CD14-positive monocyte (primary cell): ENCODE results near the gene MLX. TPM values are rescaled to one million over a fixed set of nuclear protein-coding genes. Genes with fewer than 3 reads are reported as not detected.

Experiments used
- DNase-seq, 3 donors: peaks; one replicate each; pipeline ENCODE4 v3.0.0-alpha.2; 2011 to 2022
- H2AFZ ChIP-seq: 2 replicates; pipeline ENCODE4 v1.6.0; 2012; ENCODE audit warnings: mild to moderate bottlenecking, low read depth, low read length, inconsistent platforms; ENCODE audit not compliant: insufficient read depth, poor library complexity, severe bottlenecking
- H3K27ac ChIP-seq, 2 donors: 1 replicate in 1 of 2; 2 replicates in 1 of 2; pipeline ENCODE4 v1.5.1; 2012 to 2013; ENCODE audit warnings: low read length in 2 of 2, control low read depth in 1 of 2, inconsistent platforms in 1 of 2, low read depth in 1 of 2, mild to moderate bottlenecking in 1 of 2
- H3K27me3 ChIP-seq, 2 donors: one replicate each; pipeline versions ENCODE4 v1.6.0 to v1.6.1; 2011 to 2013; ENCODE audit warnings: low read length in 2 of 2; ENCODE audit not compliant: control insufficient read depth in 2 of 2, insufficient read depth in 2 of 2
- H3K36me3 ChIP-seq, 2 donors: replicated peaks in 1 of 2; 1 replicate in 1 of 2; 2 replicates in 1 of 2; pipeline versions ENCODE4 v1.5.1 to v1.6.1; 2012 to 2013; ENCODE audit warnings: low read length in 2 of 2, control low read depth in 1 of 2, inconsistent platforms in 1 of 2, mild to moderate bottlenecking in 1 of 2; ENCODE audit not compliant: insufficient read depth in 2 of 2, control insufficient read depth in 1 of 2
- H3K4me1 ChIP-seq, 2 donors: 1 replicate in 1 of 2; 2 replicates in 1 of 2; pipeline versions ENCODE4 v1.5.1 to v1.6.1; 2012 to 2013; ENCODE audit warnings: low read length in 2 of 2, control low read depth in 1 of 2, inconsistent platforms in 1 of 2, mild to moderate bottlenecking in 1 of 2, moderate library complexity in 1 of 2; ENCODE audit not compliant: insufficient read depth in 2 of 2, control insufficient read depth in 1 of 2
- H3K4me2 ChIP-seq: replicated peaks from 2 replicates; pipeline ENCODE3; 2012; ENCODE audit warnings: low read length, moderate library complexity, mild to moderate bottlenecking; ENCODE audit not compliant: poor library complexity, severe bottlenecking; ENCODE audit errors: extremely low read depth
- H3K4me3 ChIP-seq, 3 experiments: fragments of 200-600 bp in 1 of 3; sonication (generic) in 1 of 3; replicated peaks in 1 of 3; 1 replicate in 2 of 3; 2 replicates in 1 of 3; pipeline ENCODE4 v1.5.1; 2011 to 2013; ENCODE audit warnings: low read length in 3 of 3, mild to moderate bottlenecking in 3 of 3, control low read depth in 2 of 3, low read depth in 2 of 3, inconsistent platforms in 1 of 3, moderate library complexity in 1 of 3
- H3K79me2 ChIP-seq: 2 replicates; pipeline ENCODE4 v1.6.0; 2012; ENCODE audit warnings: mild to moderate bottlenecking, control low read depth, inconsistent platforms, low read length, moderate library complexity; ENCODE audit not compliant: insufficient read depth
- H3K9ac ChIP-seq: 2 replicates; pipeline ENCODE4 v1.6.0; 2017; ENCODE audit warnings: low read length, mild to moderate bottlenecking; ENCODE audit not compliant: insufficient read depth, poor library complexity, severe bottlenecking
- H3K9me3 ChIP-seq, 2 donors: replicated peaks in 1 of 2; 1 replicate in 1 of 2; 2 replicates in 1 of 2; pipeline versions ENCODE4 v1.5.1 to v1.6.1; 2012 to 2013; ENCODE audit warnings: low read length in 2 of 2, control low read depth in 1 of 2; ENCODE audit not compliant: control insufficient read depth in 1 of 2, insufficient read depth in 1 of 2
- H4K20me1 ChIP-seq: 2 replicates; pipeline ENCODE4 v1.6.0; 2012; ENCODE audit warnings: mild to moderate bottlenecking, low read length, control low read depth, moderate library complexity; ENCODE audit not compliant: insufficient read depth
- H3K27ac Mint-ChIP-seq, 7 donors: one replicate each; pipeline ENCODE4 v1.8.0; 2020; ENCODE audit warnings: mild to moderate bottlenecking in 7 of 7, mixed read lengths in 7 of 7, moderate library complexity in 6 of 7, inconsistent platforms in 2 of 7
- H3K27me3 Mint-ChIP-seq, 3 donors: one replicate each; pipeline ENCODE4 v1.8.0; 2021 to 2022; ENCODE audit warnings: low read depth in 3 of 3, mild to moderate bottlenecking in 3 of 3, mixed read lengths in 3 of 3, moderate library complexity in 3 of 3, inconsistent platforms in 1 of 3
- H3K36me3 Mint-ChIP-seq, 2 donors: one replicate each; pipeline ENCODE4 v1.8.0; 2020; ENCODE audit warnings: mixed read lengths in 2 of 2, inconsistent platforms in 1 of 2, mild to moderate bottlenecking in 1 of 2
- H3K4me1 Mint-ChIP-seq: one replicate; pipeline ENCODE4 v1.8.0; 2020; ENCODE audit warnings: mild to moderate bottlenecking, mixed read lengths
- H3K4me3 Mint-ChIP-seq, 2 donors: one replicate each; pipeline ENCODE4 v1.8.0; 2020; ENCODE audit warnings: mild to moderate bottlenecking in 2 of 2, mixed read lengths in 2 of 2, moderate library complexity in 1 of 2
- H3K9me3 Mint-ChIP-seq, 7 donors: one replicate each; pipeline ENCODE4 v1.8.0; 2020 to 2022; ENCODE audit warnings: mixed read lengths in 7 of 7, mild to moderate bottlenecking in 6 of 7, moderate library complexity in 6 of 7, inconsistent platforms in 2 of 7
- CTCF ChIP-seq: fragments of 200-600 bp; IDR thresholded peaks from one replicate; pipeline ENCODE4 v1.8.0; 2022; ENCODE audit warnings: antibody characterized with exemption, mild to moderate bottlenecking
- WGBS: methylation state at CpG from one replicate; pipeline ENCODE4 v1.1.5; 2013; ENCODE audit warnings: missing lambda C conversion rate; ENCODE audit not compliant: insufficient coverage; 5-methylcytosine and 5-hydroxymethylcytosine counted together
- intact Hi-C, 2 donors: fragments of 100-400 bp; cut with micrococcal nuclease; formaldehyde crosslinking; loops; one replicate each; pipeline versions ENCODE4 v1.15.0 to v1.15.1; 2023
- polyA plus RNA-seq, 3 donors: library from polyadenylated mRNA; depleted of rRNA in 1 of 3; unstranded in 2 of 3; stranded (reverse) in 1 of 3; fragments of 300-500 nt in 2 of 3; fragments of >200 nt in 1 of 3; fragmentation: Illumina TruSeq in 2 of 3; gene quantifications; 1 replicate in 2 of 3; 2 replicates in 1 of 3; pipeline ENCODE4 v1.2.3, GENCODE V29; 2012 to 2021

The MLX gene
- polyA plus RNA-seq, 3 donors, result 61.4 to 106 (median 63.5) TPM

- peaks cover 26 to 36% of the 10 kb centered on the region in 2 donors for H3K4me1 ChIP-seq
- Mint-ChIP-seq H3K27me3 (peaks cover 0 to 1% (median 0%) of the 10 kb centered on the region in 3 donors), H3K4me3 (peak overlapping the region in 1 of 2 donors; percentile 93), H3K4me1 (peaks cover 32% of the 10 kb centered on the region), H3K27ac (peak overlapping the region in 6 of 7 donors; percentile 61 to 96 (median 82)), H3K9me3 (no peaks in the 10 kb centered on the region), H3K36me3 (peaks cover 71 to 79% of the 10 kb centered on the region in 2 donors)
- no peaks in the 10 kb centered on the region for H3K27me3 ChIP-seq
- peak overlapping the region; percentile 78 for H3K4me2 ChIP-seq
- no peaks in the 10 kb centered on the region for H3K9me3 ChIP-seq
- peaks cover 71 to 80% of the 10 kb centered on the region in 2 donors for H3K36me3 ChIP-seq
- no peak for TF ChIP-seq CTCF
- no peak overlapping the region for H2AFZ ChIP-seq
- WGBS, result 88% methylated on average over 8 of the region's 14 CpGs
- H3K27ac ChIP-seq, result peak overlapping the region in 1 of 2 donors; percentile 94
- H4K20me1 ChIP-seq, result peaks cover 67% of the 10 kb centered on the region
- intact Hi-C loops, result loop anchor here (5.0 kb wide), 2 partner anchors 39 to 429 kb away; partner anchors contain the start of genes RETREG3 (in 1 of the 2), RPL27 (in 1 of the 2) and TUBG1 (in 1 of the 2)
- DNase-seq, result no peak
- H3K79me2 ChIP-seq, result peaks cover 69% of the 10 kb centered on the region
- H3K9ac ChIP-seq, result no peak overlapping the region
- H3K4me3 ChIP-seq, result peak overlapping the region in 1 of 3 experiments; percentile 97
Observed at GRCh38 chr17:42568341-42569111, 1.6 kb downstream of the MLX start.

GRCh38 chr17:42571435-42572225 is 4.7 kb downstream of the MLX start:
- H3K4me2 ChIP-seq, result no peak overlapping the region
- peaks cover 85% of the 10 kb centered on the region for H4K20me1 ChIP-seq
- Mint-ChIP-seq H3K9me3 (no peaks in the 10 kb centered on the region), H3K4me1 (peaks cover 29% of the 10 kb centered on the region), H3K36me3 (peaks cover 66 to 81% of the 10 kb centered on the region in 2 donors), H3K27me3 (peaks cover 0 to 2% (median 1%) of the 10 kb centered on the region in 3 donors), H3K4me3 (no peak overlapping the region), H3K27ac (peak overlapping the region in 2 of 7 donors; percentile 14 to 32)
- H2AFZ ChIP-seq, result no peak overlapping the region
- H3K27me3 ChIP-seq, result no peaks in the 10 kb centered on the region
- intact Hi-C loops, result no loop called here
- peaks cover 16 to 26% of the 10 kb centered on the region in 2 donors for H3K4me1 ChIP-seq
- H3K9me3 ChIP-seq, result no peaks in the 10 kb centered on the region
- H3K4me3 ChIP-seq, result no peak overlapping the region
- H3K9ac ChIP-seq, result no peak overlapping the region
- TF ChIP-seq CTCF, result no peak
- 97% methylated on average over 8 of the region's 12 CpGs for whole genome bisulfite sequencing
- peaks cover 76% of the 10 kb centered on the region for H3K79me2 ChIP-seq
- H3K27ac ChIP-seq, result peak overlapping the region in 1 of 2 donors; percentile 36
- no peak for DNase-seq
- peaks cover 66 to 71% of the 10 kb centered on the region in 2 donors for H3K36me3 ChIP-seq
